Mucosa of rectum (tissue), 2 donors: Measurements from ENCODE around the gene FUT1.
"Not testable (repeated sequence)": the region's sequence is repeated elsewhere in the genome, so short reads cannot be mapped to it uniquely, and the experiment has no call there.

Experiments used
- H3K27ac ChIP-seq, 2 donors: one replicate each; pipeline ENCODE4 v1.7.0; 2013; ENCODE audit warnings: inconsistent platforms in 2 of 2, low read depth in 2 of 2, low read length in 2 of 2
- H3K27me3 ChIP-seq, 2 donors: one replicate each; pipeline ENCODE4 v1.7.0; 2013; ENCODE audit warnings: low read length in 2 of 2; ENCODE audit not compliant: control insufficient read depth in 2 of 2, insufficient read depth in 2 of 2
- H3K36me3 ChIP-seq, 2 donors: one replicate each; pipeline ENCODE4 v1.7.0; 2013; ENCODE audit warnings: low read length in 2 of 2; ENCODE audit not compliant: control insufficient read depth in 2 of 2, insufficient read depth in 2 of 2
- H3K4me1 ChIP-seq, 2 donors: one replicate each; pipeline ENCODE4 v1.7.0; 2013; ENCODE audit warnings: low read length in 2 of 2, mild to moderate bottlenecking in 1 of 2; ENCODE audit not compliant: control insufficient read depth in 2 of 2, insufficient read depth in 2 of 2
- H3K4me3 ChIP-seq, 2 donors: one replicate each; pipeline ENCODE4 v1.7.0; 2013; ENCODE audit warnings: low read length in 2 of 2
- H3K9ac ChIP-seq, 2 donors: one replicate each; pipeline ENCODE4 v1.7.0; 2013; ENCODE audit warnings: low read length in 2 of 2, low read depth in 1 of 2, mild to moderate bottlenecking in 1 of 2
- H3K9me3 ChIP-seq, 2 donors: one replicate each; pipeline ENCODE4 v1.7.0; 2013; ENCODE audit warnings: low read length in 2 of 2; ENCODE audit not compliant: control insufficient read depth in 2 of 2
- donor health status: healthy.
- donor health status: Normal muscosa, but diverticular disease.

FUT1 gene

DNA sequence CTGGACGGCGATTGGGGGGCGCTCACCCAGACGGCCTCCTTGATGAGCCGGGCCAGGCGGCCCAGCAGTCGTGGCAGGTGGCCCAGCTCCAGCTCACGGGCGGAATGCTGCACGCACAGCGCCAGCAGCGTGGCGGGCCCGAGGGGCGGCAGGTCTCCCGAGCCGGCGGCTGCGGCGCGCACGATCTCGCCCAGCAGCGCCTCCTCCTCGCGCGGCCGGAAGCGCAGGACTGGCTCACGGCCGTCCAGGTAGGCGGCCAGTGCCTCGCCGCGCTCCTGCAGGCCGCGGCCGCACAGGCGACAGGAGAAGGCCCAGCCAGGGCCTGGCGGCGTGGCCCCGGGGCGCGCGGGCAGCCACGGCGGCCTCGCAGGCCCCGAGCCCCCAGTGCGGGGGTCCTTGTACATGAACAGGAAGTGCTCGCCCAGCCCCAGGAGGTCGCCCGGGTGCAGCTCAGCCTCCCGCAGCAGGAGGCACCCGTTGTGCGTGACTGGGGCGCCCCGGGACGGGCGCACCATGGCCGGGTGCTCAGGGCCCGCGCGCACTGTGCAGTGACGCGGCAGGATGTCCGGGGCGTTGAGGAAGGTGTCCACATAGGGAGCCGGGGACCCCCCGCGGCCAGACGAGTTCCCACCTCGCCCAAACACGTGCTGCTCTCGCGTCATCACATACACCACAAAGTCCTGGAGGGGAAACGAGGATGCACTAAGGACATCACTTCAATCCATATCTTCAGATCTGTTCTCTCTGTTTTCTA lies 23.4 kb downstream of the FUT1 start:
- H3K9ac ChIP-seq = no peak overlapping the region
- H3K36me3 ChIP-seq = no peaks in the 10 kb centered on the region
- H3K27ac ChIP-seq = no peak overlapping the region
- no peaks in the 10 kb centered on the region for H3K27me3 ChIP-seq
- H3K4me1 ChIP-seq = peaks cover 4 to 7% of the 10 kb centered on the region in 2 donors
- no peak overlapping the region for H3K4me3 ChIP-seq
- no peaks in the 10 kb centered on the region for H3K9me3 ChIP-seq

DNA sequence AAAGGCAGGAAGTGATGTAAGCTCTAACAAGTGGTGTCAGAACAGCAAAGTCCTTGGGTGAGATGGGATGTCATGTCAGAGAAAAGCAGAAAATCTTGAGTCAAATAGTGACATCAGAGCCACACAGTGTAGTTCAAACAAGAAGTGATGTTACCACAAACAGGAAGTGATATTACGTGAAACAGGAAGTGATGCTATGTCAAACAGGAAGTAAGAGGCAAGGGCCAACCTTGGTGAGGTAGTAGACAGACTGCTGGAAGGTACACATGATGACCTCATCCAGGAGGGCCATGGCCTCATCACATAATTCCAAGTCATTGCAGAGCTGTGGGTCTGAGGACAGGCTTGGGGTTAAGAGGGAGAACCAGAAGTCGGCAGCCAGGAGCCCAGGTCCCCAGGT lies 25.9 kb downstream of the FUT1 start:
- H3K27me3 ChIP-seq = no peaks in the 10 kb centered on the region
- H3K27ac ChIP-seq = no peak overlapping the region
- H3K4me1 ChIP-seq = peaks cover 4 to 7% of the 10 kb centered on the region in 2 donors
- no peaks in the 10 kb centered on the region for H3K9me3 ChIP-seq
- peak overlapping the region in 1 of 2 donors; percentile 13 for H3K4me3 ChIP-seq
- no peak overlapping the region for H3K9ac ChIP-seq
- H3K36me3 ChIP-seq = no peaks in the 10 kb centered on the region

DNA sequence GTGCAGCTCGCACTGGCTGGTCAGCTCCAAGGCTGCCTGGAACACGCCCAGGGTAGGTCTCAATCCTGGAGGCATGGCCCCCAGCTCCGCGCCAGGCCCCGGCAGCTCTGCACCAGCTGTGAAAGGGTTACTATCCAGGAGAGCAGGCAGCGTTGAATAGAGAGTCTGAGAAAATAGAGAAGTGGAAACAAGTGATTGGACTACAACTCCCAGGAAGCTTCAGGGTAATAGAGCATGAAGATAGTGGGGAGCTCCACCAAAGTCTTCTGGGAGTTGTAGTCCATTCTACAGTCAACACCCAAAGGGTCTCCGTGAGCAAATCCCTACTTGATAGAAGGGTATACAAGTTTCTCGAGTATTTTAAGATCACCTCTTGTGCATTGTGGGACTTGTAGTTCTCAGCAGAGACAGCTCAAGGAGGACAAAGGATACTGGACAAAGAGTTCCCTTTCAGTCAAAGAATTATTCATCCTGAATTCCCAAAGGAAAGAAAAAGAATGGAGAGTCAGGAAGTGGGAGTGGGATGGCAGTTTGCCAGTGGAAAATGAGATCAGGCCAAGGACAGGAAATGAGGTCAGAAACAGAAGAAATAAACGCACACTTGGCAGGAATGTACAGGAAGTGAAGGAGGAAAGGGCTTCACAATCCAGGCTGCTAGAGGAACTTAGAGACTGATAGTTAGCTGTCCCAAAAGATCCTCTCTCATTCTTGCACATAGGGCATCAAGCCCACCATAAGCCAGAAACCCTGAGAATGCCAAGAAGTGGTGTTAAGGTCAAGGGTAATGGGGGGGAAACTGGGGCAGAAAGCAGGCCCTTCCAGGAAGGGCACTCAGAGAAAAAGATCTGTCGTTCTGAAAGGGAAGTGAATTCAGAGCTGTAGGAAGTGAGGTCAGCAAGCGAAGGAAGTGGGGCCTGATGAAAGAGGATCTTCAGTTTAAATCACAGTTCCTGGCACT lies 27.4 kb downstream of the FUT1 start:
- Histone ChIP-seq H3K4me3 (no peak overlapping the region), H3K27me3 (no peaks in the 10 kb centered on the region), H3K4me1 (peaks cover 4 to 7% of the 10 kb centered on the region in 2 donors), H3K9me3 (no peaks in the 10 kb centered on the region), H3K36me3 (no peaks in the 10 kb centered on the region), H3K9ac (no peak overlapping the region), H3K27ac (peak overlapping the region; percentile 65 to 74)

DNA sequence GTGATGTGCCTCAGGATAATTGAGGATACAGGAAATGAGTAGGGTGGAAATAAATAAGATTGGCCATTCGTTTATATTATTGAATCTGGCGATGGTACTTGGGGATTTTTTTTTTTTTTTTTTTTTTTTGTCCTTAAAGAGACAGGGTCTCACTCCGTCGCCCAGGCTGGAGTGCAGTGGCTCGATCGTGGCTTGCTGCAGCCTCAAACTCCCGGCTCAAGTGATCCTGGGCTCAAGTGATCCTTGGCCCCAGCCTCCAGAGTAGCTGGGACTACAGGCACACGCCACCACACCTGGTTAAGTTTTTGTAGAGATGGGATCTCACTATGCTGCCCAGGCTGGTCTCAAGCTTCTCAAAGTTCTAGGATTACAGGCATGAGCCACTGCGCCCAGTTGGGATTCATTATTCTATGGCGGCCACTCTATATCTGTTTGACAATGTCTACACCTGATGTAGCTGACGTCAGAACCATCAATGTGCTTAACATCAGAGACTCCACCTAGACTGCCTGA lies 30.2 kb downstream of the FUT1 start:
- no peak overlapping the region for H3K9ac ChIP-seq
- H3K4me3 ChIP-seq = no peak overlapping the region
- H3K9me3 ChIP-seq = no peaks in the 10 kb centered on the region
- H3K27me3 ChIP-seq = no peaks in the 10 kb centered on the region
- H3K27ac ChIP-seq = no peak overlapping the region
- no peaks in the 10 kb centered on the region for H3K36me3 ChIP-seq
- H3K4me1 ChIP-seq = peaks cover 4 to 7% of the 10 kb centered on the region in 2 donors

GRCh38 chr19:48720613-48721296 lies 31.7 kb downstream of the FUT1 start:
- Histone ChIP-seq H3K36me3 (no peaks in the 10 kb centered on the region), H3K27me3 (no peaks in the 10 kb centered on the region), H3K27ac (peak overlapping the region; percentile 75 to 91), H3K4me1 (peaks cover 10 to 14% of the 10 kb centered on the region in 2 donors), H3K9ac (peak overlapping the region; percentile 52 to 78), H3K4me3 (peak overlapping the region; percentile 74 to 86), H3K9me3 (no peaks in the 10 kb centered on the region)

DNA sequence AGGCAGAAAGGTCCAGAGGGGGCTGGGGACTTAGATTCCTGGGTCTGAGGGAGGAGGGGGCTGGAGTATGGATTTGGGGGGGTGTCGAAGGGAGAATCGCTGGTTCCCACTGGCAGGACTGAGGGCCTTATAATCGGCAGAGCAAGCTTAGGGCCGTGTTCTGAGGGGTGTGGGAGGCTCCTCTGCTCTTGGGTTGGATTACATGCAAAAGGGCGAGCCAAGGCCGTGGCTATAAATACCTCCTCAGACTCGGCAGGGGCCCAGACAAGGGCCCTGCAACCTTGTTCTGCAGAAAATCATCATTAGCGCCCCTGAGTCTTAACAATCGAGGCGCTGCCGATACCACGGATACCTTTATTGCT lies 32.2 kb downstream of the FUT1 start:
- peaks cover 12 to 16% of the 10 kb centered on the region in 2 donors for H3K4me1 ChIP-seq
- H3K9ac ChIP-seq = no peak overlapping the region
- peak overlapping the region; percentile 26 to 86 for H3K4me3 ChIP-seq

GRCh38 chr19:48719263-48720171 lies 32.9 kb downstream of the FUT1 start, which contains the start of gene MAMSTR:
Gene MAMSTR (minus strand): TSS chr19:48719725. CDS start chr19:48719031, 694 bp downstream.
- no peaks in the 10 kb centered on the region for H3K27me3 ChIP-seq
- peak within 1 kb of the TSS; percentile 75 to 91 for H3K27ac ChIP-seq
- peak within 1 kb of the TSS; percentile 74 to 86 for H3K4me3 ChIP-seq
- H3K4me1 ChIP-seq = peaks cover 17 to 22% of the 10 kb centered on the region in 2 donors
- H3K9ac ChIP-seq = no peak within 1 kb of the TSS
- H3K9me3 ChIP-seq = no peaks in the 10 kb centered on the region
- no peaks in the 10 kb centered on the region for H3K36me3 ChIP-seq

More for the DNA sequence above, 32.2 kb downstream of the FUT1 start:
- peak overlapping the region in 1 of 2 donors; percentile 91 for H3K27ac ChIP-seq
- no peaks in the 10 kb centered on the region for H3K9me3 ChIP-seq
- H3K27me3 ChIP-seq = no peaks in the 10 kb centered on the region
- no peaks in the 10 kb centered on the region for H3K36me3 ChIP-seq

GRCh38 chr19:48718711-48719231 lies 33.7 kb downstream of the FUT1 start:
- Histone ChIP-seq H3K27ac (no peak overlapping the region), H3K4me1 (peaks cover 15 to 25% of the 10 kb centered on the region in 2 donors), H3K9me3 (no peaks in the 10 kb centered on the region), H3K27me3 (no peaks in the 10 kb centered on the region), H3K36me3 (no peaks in the 10 kb centered on the region), H3K4me3 (no peak overlapping the region), H3K9ac (no peak overlapping the region)

DNA sequence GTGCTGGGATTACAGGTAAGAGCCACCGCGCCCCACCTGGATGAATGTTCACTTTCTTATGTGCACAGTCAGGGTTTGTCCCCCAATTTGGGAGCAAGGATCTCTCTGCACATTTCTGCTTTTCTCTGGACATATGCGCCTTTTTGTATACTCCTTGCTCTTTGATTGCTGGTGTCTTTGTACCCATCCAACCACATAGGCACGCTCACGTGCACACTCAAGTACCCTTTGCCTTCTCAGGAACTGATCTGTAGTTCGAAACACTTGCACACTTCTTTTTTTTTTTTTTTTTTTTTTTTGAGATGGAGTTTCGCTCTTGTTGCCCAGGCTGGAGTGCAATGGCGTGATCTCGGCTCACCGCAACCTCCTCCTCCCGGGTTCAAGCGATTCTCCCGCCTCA lies 34.3 kb downstream of the FUT1 start:
- H3K27ac ChIP-seq, H3K4me3 ChIP-seq, H3K27me3 ChIP-seq, H3K9me3 ChIP-seq, H3K9ac ChIP-seq, H3K36me3 ChIP-seq: not testable (repeated sequence)
- peaks cover 20 to 31% of the 10 kb centered on the region in 2 donors for H3K4me1 ChIP-seq
